Epithelial cell of esophagus (primary cell): ENCODE results near the gene SDHA.

Experiments used
- DNase-seq: peaks from one replicate; pipeline ENCODE4 v3.0.0; 2010; ENCODE audit warnings: low read depth
- H3K4me3 ChIP-seq: 2 replicates; pipeline ENCODE4 v1.5.1; 2011; ENCODE audit warnings: mild to moderate bottlenecking, low read length, control low read depth
- CTCF ChIP-seq: IDR thresholded peaks from 2 replicates; pipeline ENCODE4 v1.5.1; 2011; ENCODE audit warnings: low read depth, mild to moderate bottlenecking, low read length, control low read depth, inconsistent platforms; ENCODE audit not compliant: insufficient read depth; ENCODE audit errors: missing control alignments

Gene SDHA

GRCh38 chr5:306011-306805 lies 88.1 kb downstream of the SDHA start:
- no peak for DNase-seq
- TF ChIP-seq CTCF: no peak

More at GRCh38 chr5:306011-306805, 88.1 kb downstream of the SDHA start:
- no peak overlapping the region for H3K4me3 ChIP-seq
